IPS-18a (cell line): ENCODE data around the gene BCAS3.

Source experiments
- H3K27ac ChIP-seq: one replicate; pipeline ENCODE4 v1.5.1; 2013; ENCODE audit warnings: low read length
- H3K27me3 ChIP-seq: one replicate; pipeline ENCODE4 v1.6.1; 2013; ENCODE audit warnings: mild to moderate bottlenecking, low read length; ENCODE audit not compliant: control insufficient read depth, insufficient read depth
- H3K36me3 ChIP-seq: one replicate; pipeline ENCODE4 v1.6.1; 2013; ENCODE audit warnings: low read depth, low read length; ENCODE audit not compliant: control insufficient read depth
- H3K4me1 ChIP-seq: one replicate; pipeline ENCODE4 v1.6.1; 2013; ENCODE audit warnings: low read depth, low read length; ENCODE audit not compliant: control insufficient read depth
- H3K4me3 ChIP-seq: one replicate; pipeline ENCODE4 v1.5.1; 2013; ENCODE audit warnings: low read length
- H3K9ac ChIP-seq: one replicate; pipeline ENCODE4 v1.6.1; 2013; ENCODE audit warnings: mild to moderate bottlenecking, low read length, moderate library complexity
- H3K9me3 ChIP-seq: one replicate; pipeline ENCODE4 v1.6.1; 2013; ENCODE audit warnings: low read depth, low read length; ENCODE audit not compliant: control insufficient read depth

BCAS3 gene

DNA sequence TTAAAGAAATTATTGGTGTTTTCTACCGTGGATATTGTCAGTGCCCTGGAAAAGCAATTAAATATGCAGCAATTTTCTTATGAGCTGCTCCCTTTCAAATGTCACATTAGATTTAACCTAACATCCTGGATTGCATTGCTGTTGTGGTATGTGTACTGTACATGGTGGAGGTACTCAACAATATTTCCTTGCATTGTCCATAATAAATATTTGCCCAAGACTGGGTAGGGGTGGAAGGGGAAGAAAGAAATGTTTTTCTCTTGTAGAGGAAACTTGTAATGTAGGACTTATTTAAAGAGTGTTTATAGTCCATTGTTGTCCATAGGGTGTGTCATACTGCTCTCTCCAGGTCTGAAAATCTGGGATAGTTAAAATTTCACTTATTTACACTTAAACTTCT is 375.8 kb downstream of the BCAS3 start:
- H3K4me1 ChIP-seq: no peaks in the 10 kb centered on the region
- H3K36me3 ChIP-seq: no peaks in the 10 kb centered on the region
- H3K4me3 ChIP-seq: no peak overlapping the region
- no peak overlapping the region for H3K27ac ChIP-seq
- H3K27me3 ChIP-seq: no peaks in the 10 kb centered on the region
- no peaks in the 10 kb centered on the region for H3K9me3 ChIP-seq
- H3K9ac ChIP-seq: no peak overlapping the region

DNA sequence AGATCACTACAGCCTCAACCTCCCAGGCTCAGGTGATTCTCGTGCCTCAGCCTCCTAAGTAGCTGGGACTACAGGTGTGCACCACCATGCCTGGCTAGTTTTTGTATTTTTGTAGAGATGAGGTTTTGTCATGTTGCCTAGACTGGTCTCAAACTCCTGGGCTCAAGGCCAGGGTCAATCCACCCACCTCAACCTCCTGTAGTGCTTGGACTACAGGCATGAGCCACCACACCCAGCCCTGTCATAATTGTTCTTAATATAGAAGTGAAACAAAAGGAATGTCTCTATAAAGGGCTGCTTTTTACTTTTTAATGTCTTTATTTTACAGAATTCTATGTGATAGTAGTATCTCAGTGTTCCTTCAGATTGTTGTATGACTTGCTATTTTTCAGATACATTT is 376.8 kb downstream of the BCAS3 start:
- Histone ChIP-seq H3K36me3 (no peaks in the 10 kb centered on the region), H3K9me3 (no peaks in the 10 kb centered on the region), H3K27me3 (no peaks in the 10 kb centered on the region), H3K4me3 (no peak overlapping the region), H3K9ac (no peak overlapping the region), H3K27ac (no peak overlapping the region), H3K4me1 (no peaks in the 10 kb centered on the region)

DNA sequence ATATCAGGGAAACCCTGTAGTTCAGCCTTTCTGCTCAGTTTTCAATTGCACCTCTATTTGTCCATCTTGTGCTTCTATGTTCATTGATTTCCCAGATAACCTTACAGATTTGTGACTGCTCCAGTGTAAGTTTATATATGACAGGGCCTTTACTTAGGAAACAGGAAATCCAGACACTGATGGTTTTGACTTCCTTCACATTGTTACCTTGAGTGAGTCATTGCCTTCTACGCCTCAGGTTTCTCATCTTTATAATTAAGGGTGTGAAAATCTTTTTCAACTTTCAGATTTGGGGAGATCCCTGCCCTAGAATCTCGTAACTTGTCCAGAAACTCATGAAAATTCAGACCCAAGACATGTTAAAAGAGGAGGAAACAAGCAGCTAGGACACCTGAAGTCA is 379.6 kb downstream of the BCAS3 start:
- H3K27ac ChIP-seq: no peak overlapping the region
- H3K36me3 ChIP-seq: no peaks in the 10 kb centered on the region
- H3K9me3 ChIP-seq: no peaks in the 10 kb centered on the region
- no peak overlapping the region for H3K4me3 ChIP-seq
- no peaks in the 10 kb centered on the region for H3K4me1 ChIP-seq
- no peaks in the 10 kb centered on the region for H3K27me3 ChIP-seq
- H3K9ac ChIP-seq: no peak overlapping the region

DNA sequence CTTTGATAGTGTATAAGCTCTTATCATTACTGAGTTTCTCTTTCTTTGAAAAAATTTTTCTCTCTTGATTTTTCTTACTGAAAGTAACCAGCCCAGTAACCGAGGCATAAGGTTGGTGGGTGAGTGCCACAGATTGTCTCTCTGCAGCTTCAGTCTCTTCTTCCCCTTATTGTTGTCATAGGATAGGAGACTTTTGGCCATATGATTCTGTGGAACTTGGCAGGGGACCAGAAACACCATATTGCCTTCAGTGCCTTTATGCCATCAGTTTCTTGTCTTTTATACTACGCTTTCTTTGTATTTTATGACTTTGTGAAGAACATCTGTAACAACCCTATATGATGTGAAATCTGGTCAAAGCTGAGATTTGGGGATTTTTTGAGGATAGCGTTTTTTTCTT is 380.4 kb downstream of the BCAS3 start:
- no peak overlapping the region for H3K27ac ChIP-seq

DNA sequence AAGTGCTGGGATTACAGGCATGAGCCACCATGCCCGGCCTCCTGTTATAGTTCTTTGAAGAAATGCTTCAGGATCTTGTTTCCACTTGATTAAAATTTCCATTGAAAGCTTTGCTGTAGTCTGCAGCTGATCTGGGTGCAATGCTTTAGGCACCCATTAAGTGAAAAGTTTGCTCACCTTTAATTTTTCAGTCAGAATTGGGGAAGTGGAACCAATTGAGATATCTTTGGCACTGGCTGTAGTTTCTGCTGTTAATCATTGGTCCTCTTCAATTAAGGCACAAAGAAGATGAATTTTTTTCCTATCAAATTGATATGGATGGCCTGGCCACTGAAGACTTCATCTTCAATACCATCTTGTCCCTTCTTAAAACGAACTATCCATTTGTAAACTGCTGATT is 385.9 kb downstream of the BCAS3 start:
- no peak overlapping the region for H3K9ac ChIP-seq
- H3K4me1 ChIP-seq: peaks cover 15% of the 10 kb centered on the region
- no peaks in the 10 kb centered on the region for H3K36me3 ChIP-seq
- H3K9me3 ChIP-seq: no peaks in the 10 kb centered on the region
- H3K4me3 ChIP-seq: no peak overlapping the region
- no peak overlapping the region for H3K27ac ChIP-seq
- H3K27me3 ChIP-seq: no peaks in the 10 kb centered on the region

More for the DNA sequence above, 380.4 kb downstream of the BCAS3 start:
- Histone ChIP-seq H3K9me3 (no peaks in the 10 kb centered on the region), H3K36me3 (no peaks in the 10 kb centered on the region), H3K4me1 (no peaks in the 10 kb centered on the region), H3K4me3 (no peak overlapping the region), H3K27me3 (no peaks in the 10 kb centered on the region), H3K9ac (no peak overlapping the region)

DNA sequence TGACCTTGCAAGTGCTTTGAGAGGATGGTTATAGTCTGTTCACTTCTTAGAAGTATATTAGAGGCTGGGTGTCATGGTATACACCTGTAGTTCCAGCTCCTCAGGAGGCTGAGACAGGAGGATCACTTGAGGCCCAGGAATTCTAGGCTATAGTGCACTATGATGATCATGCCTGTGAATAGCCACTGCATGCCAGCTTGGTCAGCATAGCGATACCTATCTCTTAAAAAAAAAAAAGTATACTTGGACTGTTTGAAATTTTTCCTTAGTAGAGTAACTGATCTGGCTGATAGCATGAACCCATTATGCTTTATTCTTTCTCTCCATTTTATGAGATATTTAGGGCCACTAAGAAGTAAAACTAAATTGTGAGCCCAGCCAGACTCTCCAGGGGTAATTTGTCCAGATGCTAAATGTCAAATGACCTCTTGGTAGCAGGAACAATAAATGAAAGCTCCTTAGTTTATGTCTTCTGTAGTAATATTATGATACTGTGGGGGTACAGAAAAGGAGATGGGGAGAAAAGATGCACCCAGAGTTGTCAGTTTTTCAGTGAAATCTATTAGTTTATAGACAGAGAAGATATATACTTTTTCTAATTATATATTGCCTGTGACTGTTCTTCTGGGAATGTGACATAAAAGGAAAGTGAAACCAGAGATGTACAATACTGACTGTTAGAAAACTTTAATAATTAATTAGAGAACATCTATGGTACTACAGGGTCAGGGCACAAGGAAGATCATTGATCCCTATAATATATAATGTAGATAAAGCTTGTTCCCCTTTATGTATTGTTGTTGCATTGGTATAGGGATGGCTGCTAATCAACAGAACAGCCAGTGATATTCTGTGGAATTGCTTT is 386.7 kb downstream of the BCAS3 start:
- Histone ChIP-seq H3K27ac (no peak overlapping the region), H3K9me3 (no peaks in the 10 kb centered on the region), H3K4me3 (no peak overlapping the region), H3K36me3 (no peaks in the 10 kb centered on the region), H3K4me1 (peaks cover 15% of the 10 kb centered on the region), H3K9ac (no peak overlapping the region), H3K27me3 (no peaks in the 10 kb centered on the region)

DNA sequence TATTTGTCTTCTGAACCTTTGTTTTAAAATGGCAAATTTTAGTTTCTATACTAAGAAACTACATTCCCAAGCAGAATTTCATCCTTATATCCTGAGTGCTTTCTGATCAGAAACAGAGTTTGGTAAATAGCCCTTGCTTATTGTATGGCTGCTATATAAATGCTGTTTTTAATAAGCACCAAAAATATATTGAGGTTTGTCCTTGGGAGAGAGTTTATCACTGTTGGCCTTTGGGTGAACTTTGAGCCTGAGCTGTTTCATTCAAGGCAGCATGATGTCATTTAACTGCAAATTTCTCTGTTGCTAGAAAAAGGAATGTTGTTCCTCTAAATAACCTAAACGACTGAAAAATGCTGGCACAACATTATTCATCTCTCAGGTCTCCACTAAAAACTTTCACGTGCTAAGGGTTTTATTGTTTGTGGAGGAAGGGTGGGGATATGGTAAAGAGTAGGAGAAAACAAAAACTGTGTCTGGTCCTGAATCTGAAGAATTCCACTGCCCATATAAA is 387.7 kb downstream of the BCAS3 start:
- Histone ChIP-seq H3K27me3 (no peaks in the 10 kb centered on the region), H3K27ac (no peak overlapping the region), H3K4me3 (peak overlapping the region; percentile 24), H3K36me3 (no peaks in the 10 kb centered on the region), H3K9me3 (no peaks in the 10 kb centered on the region), H3K9ac (no peak overlapping the region), H3K4me1 (peaks cover 15% of the 10 kb centered on the region)

DNA sequence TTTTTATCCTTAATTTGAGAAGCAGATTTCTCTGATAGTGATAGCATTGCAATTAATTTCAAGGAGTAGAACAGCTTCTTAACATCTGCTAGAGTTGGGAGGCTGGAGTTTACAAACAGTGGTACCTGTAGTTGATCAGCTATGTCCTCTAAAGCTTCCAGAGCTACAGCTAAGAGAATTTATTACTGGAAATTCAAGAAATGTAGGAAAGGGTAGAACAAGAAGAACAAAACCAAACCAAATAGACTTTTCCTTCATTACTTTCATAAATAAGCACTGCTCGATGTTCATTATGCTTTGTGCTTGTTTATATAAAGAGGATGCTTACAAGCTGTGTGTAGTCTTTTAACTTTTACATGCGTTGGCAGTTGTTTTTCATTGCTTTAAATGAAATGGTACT is 388.4 kb downstream of the BCAS3 start:
- H3K4me1 ChIP-seq: peaks cover 15% of the 10 kb centered on the region
- no peak overlapping the region for H3K9ac ChIP-seq
- H3K27me3 ChIP-seq: no peaks in the 10 kb centered on the region
- no peak overlapping the region for H3K27ac ChIP-seq
- H3K4me3 ChIP-seq: no peak overlapping the region
- H3K9me3 ChIP-seq: no peaks in the 10 kb centered on the region
- H3K36me3 ChIP-seq: no peaks in the 10 kb centered on the region

DNA sequence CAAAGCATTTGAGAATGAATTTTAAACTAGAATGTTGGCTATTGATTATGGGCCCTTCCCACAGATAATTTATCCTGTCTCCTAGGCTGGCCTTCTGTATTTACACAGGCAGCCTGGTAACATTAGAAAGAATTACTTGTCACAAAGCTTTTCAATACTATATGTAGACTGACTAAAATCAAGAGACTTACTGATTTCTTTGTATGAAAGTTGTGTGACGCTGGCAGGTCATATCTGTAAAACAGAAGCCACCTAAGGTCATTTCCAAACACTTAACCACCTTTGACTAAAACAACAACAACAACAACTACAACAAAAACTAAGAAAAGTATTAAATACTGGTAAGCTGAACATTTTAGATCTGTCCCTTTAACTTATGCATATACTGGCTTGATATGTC is 393.0 kb downstream of the BCAS3 start:
- Histone ChIP-seq H3K27ac (no peak overlapping the region), H3K4me1 (peaks cover 6% of the 10 kb centered on the region), H3K27me3 (no peaks in the 10 kb centered on the region), H3K9ac (no peak overlapping the region), H3K36me3 (no peaks in the 10 kb centered on the region), H3K9me3 (no peaks in the 10 kb centered on the region), H3K4me3 (no peak overlapping the region)

DNA sequence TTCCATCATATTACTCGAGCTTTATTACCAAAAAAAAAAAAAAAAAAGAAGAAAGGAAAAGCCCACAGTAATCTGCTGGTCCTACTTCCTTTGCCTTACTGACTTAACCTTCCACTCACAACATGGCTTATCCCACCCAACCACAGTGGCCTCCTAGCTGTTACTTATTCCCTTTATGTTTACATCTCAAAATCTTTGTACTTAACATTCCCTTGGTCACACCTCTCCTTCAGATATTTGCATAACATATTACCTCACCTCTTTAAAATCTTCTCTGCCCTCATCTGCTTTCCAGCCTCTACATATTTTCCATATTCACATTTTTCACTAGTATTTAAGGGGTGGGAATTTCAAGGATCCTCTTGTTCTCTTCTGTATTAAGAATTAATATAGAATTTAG is 395.0 kb downstream of the BCAS3 start:
- Histone ChIP-seq H3K9me3 (no peaks in the 10 kb centered on the region), H3K36me3 (no peaks in the 10 kb centered on the region), H3K27ac (no peak overlapping the region), H3K4me3 (no peak overlapping the region), H3K9ac (no peak overlapping the region), H3K27me3 (no peaks in the 10 kb centered on the region), H3K4me1 (no peaks in the 10 kb centered on the region)

DNA sequence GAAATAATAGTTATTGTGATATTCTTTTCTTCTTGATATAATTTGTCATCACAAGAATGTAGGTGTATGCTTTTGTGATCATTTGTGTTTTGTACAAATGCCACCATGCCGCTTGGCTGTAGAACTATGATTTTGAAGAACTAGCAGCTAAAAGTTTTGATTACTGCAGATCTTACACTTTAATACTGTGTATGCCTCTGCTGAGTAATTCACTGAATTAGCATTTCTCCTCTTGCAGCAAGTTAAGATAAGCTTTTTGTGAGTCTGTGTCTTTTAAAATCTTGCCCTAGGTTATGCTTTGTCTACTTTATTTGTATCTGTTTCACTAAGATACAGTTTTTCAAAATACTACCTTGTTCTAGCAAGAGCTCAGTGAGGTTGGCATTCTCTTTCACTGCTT is 395.5 kb downstream of the BCAS3 start:
- no peaks in the 10 kb centered on the region for H3K9me3 ChIP-seq
- no peaks in the 10 kb centered on the region for H3K4me1 ChIP-seq
- H3K4me3 ChIP-seq: no peak overlapping the region
- no peak overlapping the region for H3K27ac ChIP-seq
- no peaks in the 10 kb centered on the region for H3K27me3 ChIP-seq
- no peak overlapping the region for H3K9ac ChIP-seq
- no peaks in the 10 kb centered on the region for H3K36me3 ChIP-seq
